HepG2 (cell line): ENCODE results near the gene MAP2K1. TPM values are rescaled to one million over a fixed set of nuclear protein-coding genes. Genes with fewer than 3 reads are reported as not detected.

Experiments used
- ATAC-seq: fragments of 200-7000 bp; cut with Tn5 transposase; 3 replicates; pipeline ENCODE4 v1.9.1; 2020; ENCODE audit warnings: mild to moderate bottlenecking, moderate library complexity
- BruUV-seq: library from RNA; stranded (reverse); fragments of 400-500 nt; replicated peaks from 2 replicates; lab custom pipeline; 2021; lab: Mats Ljungman, UMichigan
- CTCF ChIA-PET: fragments of 300-600 bp; formaldehyde crosslinking; extraction: SDS; loops from one replicate; lab custom pipeline; 2021; ENCODE audit warnings: low total read pairs, inconsistent platforms, low intra/inter-chr PET ratio; lab: Yijun Ruan, JAX
- POLR2A ChIA-PET: fragments of 350-600 bp; sonication (Branson Sonifier 250); formaldehyde crosslinking; loops from one replicate; lab custom pipeline; 2020; ENCODE audit warnings: antibody characterized with exemption, inconsistent platforms; lab: Yijun Ruan, JAX
- DNase-seq: peaks from one replicate; pipeline ENCODE4 v3.0.0-alpha.2; 2015; ENCODE audit warnings: low spot score
- FAIRE-seq: peaks from 3 replicates; lab custom pipeline; 2011; peaks lifted over from hg19 to GRCh38; lab: Jason Lieb, UNC
- H2AFZ ChIP-seq: one replicate; pipeline ENCODE4 v1.6.1; 2011; ENCODE audit warnings: low read length, inconsistent platforms
- H3K27ac ChIP-seq: fragments of 300-600 bp; 3 replicates; pipeline ENCODE4 v1.8.0; 2011; ENCODE audit warnings: mixed run types, mild to moderate bottlenecking, mixed read lengths, low read length, inconsistent platforms; ENCODE audit not compliant: insufficient read depth; ENCODE audit errors: extremely low read length
- H3K27me3 ChIP-seq, 2 experiments: fragments of 200-600 bp in 1 of 2; 2 replicates in 1 of 2; 3 replicates in 1 of 2; pipeline versions ENCODE4 v1.6.0 to v1.8.0; 2011; ENCODE audit warnings: low read length in 2 of 2, mild to moderate bottlenecking in 2 of 2, moderate library complexity in 2 of 2, inconsistent platforms in 1 of 2; ENCODE audit not compliant: insufficient read depth in 2 of 2, control insufficient read depth in 1 of 2
- H3K36me3 ChIP-seq, 2 experiments: fragments of 200-600 bp in 1 of 2; replicated peaks in 1 of 2; 2 replicates in 1 of 2; 3 replicates in 1 of 2; pipeline versions ENCODE4 v1.5.1 to v1.8.0; 2011; ENCODE audit warnings: low read length in 2 of 2, inconsistent platforms in 1 of 2; ENCODE audit not compliant: insufficient read depth in 2 of 2, control insufficient read depth in 1 of 2
- H3K4me1 ChIP-seq: 2 replicates; pipeline ENCODE4 v1.5.1; 2012; ENCODE audit warnings: low read length, inconsistent platforms; ENCODE audit not compliant: insufficient read depth
- H3K4me2 ChIP-seq: 2 replicates; pipeline ENCODE4 v1.6.0; 2011; ENCODE audit warnings: low read depth, low read length, inconsistent platforms
- H3K4me3 ChIP-seq, 3 experiments: fragments of 200-600 bp in 1 of 3; sonication (generic), shearing (Covaris generic) in 1 of 3; replicated peaks in 1 of 3; 2 replicates each; pipeline ENCODE4 v1.5.1; 2011 to 2016; ENCODE audit warnings: low read length in 3 of 3, inconsistent platforms in 2 of 3, low read depth in 2 of 3, mild to moderate bottlenecking in 2 of 3, control low read depth in 1 of 3, mixed read lengths in 1 of 3; ENCODE audit not compliant: insufficient read depth in 1 of 3
- H3K79me2 ChIP-seq: one replicate; pipeline ENCODE4 v1.6.1; 2011; ENCODE audit warnings: low read length, inconsistent platforms; ENCODE audit not compliant: insufficient read depth
- H3K9ac ChIP-seq: 2 replicates; pipeline ENCODE4 v1.6.0; 2011; ENCODE audit warnings: mild to moderate bottlenecking, low read depth, low read length, inconsistent platforms; ENCODE audit not compliant: insufficient read depth
- H3K9me3 ChIP-seq: 2 replicates; pipeline ENCODE4 v1.5.1; 2012; ENCODE audit warnings: mild to moderate bottlenecking, low read length
- H4K20me1 ChIP-seq: 2 replicates; pipeline ENCODE4 v1.6.0; 2011; ENCODE audit warnings: inconsistent platforms, mild to moderate bottlenecking, low read length, moderate library complexity; ENCODE audit not compliant: insufficient read depth
- CC2D1A ChIP-seq: sonication (generic); formaldehyde crosslinking; IDR thresholded peaks from 2 replicates; pipeline ENCODE4 v1.8.1; 2023; ENCODE audit warnings: mild to moderate bottlenecking, missing genetic modification reagents
- SP4 ChIP-seq: sonication (generic); formaldehyde crosslinking; IDR thresholded peaks from 2 replicates; pipeline ENCODE4 v1.8.1; 2023; ENCODE audit warnings: mild to moderate bottlenecking, missing genetic modification reagents
- ZNF12 ChIP-seq: sonication (generic); formaldehyde crosslinking; IDR thresholded peaks from 2 replicates; pipeline ENCODE4 v1.5.0; 2020; ENCODE audit warnings: missing genetic modification reagents
- ZNF180 ChIP-seq: sonication (generic); formaldehyde crosslinking; IDR thresholded peaks from 2 replicates; pipeline ENCODE4 v1.4.0; 2020; ENCODE audit warnings: low read depth, missing genetic modification reagents, borderline replicate concordance
- ZNF317 ChIP-seq: sonication (generic); formaldehyde crosslinking; IDR thresholded peaks from 2 replicates; pipeline ENCODE4 v1.5.0; 2020; ENCODE audit warnings: mild to moderate bottlenecking, missing genetic modification reagents
- ZNF446 ChIP-seq: sonication (generic); formaldehyde crosslinking; IDR thresholded peaks from 2 replicates; pipeline ENCODE4 v1.5.0; 2020; ENCODE audit warnings: mild to moderate bottlenecking, missing genetic modification reagents
- ZNF577 ChIP-seq: sonication (generic); formaldehyde crosslinking; IDR thresholded peaks from 2 replicates; pipeline ENCODE4 v1.4.0; 2020; ENCODE audit warnings: mild to moderate bottlenecking, low read depth, missing genetic modification reagents, borderline replicate concordance
- ZNF674 ChIP-seq: sonication (generic); formaldehyde crosslinking; IDR thresholded peaks from 2 replicates; pipeline ENCODE4 v1.5.0; 2020; ENCODE audit warnings: low read depth, mild to moderate bottlenecking, missing genetic modification reagents
- ZNF766 ChIP-seq: sonication (generic); formaldehyde crosslinking; IDR thresholded peaks from 2 replicates; pipeline ENCODE4 v1.5.0; 2020; ENCODE audit warnings: missing genetic modification reagents, borderline replicate concordance
- ZNF879 ChIP-seq: sonication (generic); formaldehyde crosslinking; IDR thresholded peaks from 2 replicates; pipeline ENCODE4 v1.8.1; 2023; ENCODE audit warnings: missing genetic modification reagents
- WGBS: methylation state at CpG from one replicate; pipeline ENCODE4 v1.1.6; 2017; ENCODE audit warnings: low lambda C conversion rate; 5-methylcytosine and 5-hydroxymethylcytosine counted together
- in situ Hi-C: cut with HindIII; loops from 2 replicates; pipeline ENCODE4 v1.10.0; 2017; ENCODE audit warnings: low pct_unique_long_range_greater_than_20kb; ENCODE audit not compliant: extremely low pct_ligation_motif_present
- intact Hi-C: fragments of 100-400 bp; cut with micrococcal nuclease; formaldehyde crosslinking; loops from one replicate; pipeline ENCODE4 v1.10.0; 2022; ENCODE audit not compliant: unreplicated experiment
- polyA plus RNA-seq, 8 experiments: library from polyadenylated mRNA; depleted of rRNA in 3 of 8; stranded (reverse) in 7 of 8; unstranded in 1 of 8; fragments of >200 nt; fragmentation: Illumina TruSeq in 4 of 8; extraction: Trizol in 4 of 8; gene quantifications; 2 replicates each; pipeline versions ENCODE4 v1.2.1 to v1.2.3, GENCODE V29; 2011 to 2016; ENCODE audit warnings: low read depth in 4 of 8, missing spikeins in 1 of 8, mixed read lengths in 1 of 8; ENCODE audit not compliant: insufficient read depth in 1 of 8
- total RNA-seq, 5 experiments: library from RNA; depleted of rRNA; stranded (reverse); fragments of >200 nt; fragmentation: Illumina TruSeq; extraction: Trizol; gene quantifications; 2 replicates each; pipeline ENCODE4 v1.2.3, GENCODE V29; 2016; ENCODE audit warnings: low read depth in 1 of 5
- TF ChIP-seq, protein P1 (sequence below): sonication (generic); formaldehyde crosslinking; IDR thresholded peaks from 2 replicates; pipeline ENCODE4 v1.8.0; 2022; ENCODE audit warnings: mild to moderate bottlenecking, missing genetic modification reagents; ENCODE audit not compliant: insufficient replicate concordance
- TF ChIP-seq, protein P2 (sequence below): sonication (generic); formaldehyde crosslinking; IDR thresholded peaks from 2 replicates; pipeline ENCODE4 v1.4.0; 2020; ENCODE audit warnings: mild to moderate bottlenecking, low read depth, missing genetic modification reagents

The MAP2K1 gene
- total and polyA plus RNA-seq, 2 of the 13 experiments (the other 11 are each of a cell fraction or from before 2014, with no cell fraction given), result 24.1 to 49.2 TPM

DNA sequence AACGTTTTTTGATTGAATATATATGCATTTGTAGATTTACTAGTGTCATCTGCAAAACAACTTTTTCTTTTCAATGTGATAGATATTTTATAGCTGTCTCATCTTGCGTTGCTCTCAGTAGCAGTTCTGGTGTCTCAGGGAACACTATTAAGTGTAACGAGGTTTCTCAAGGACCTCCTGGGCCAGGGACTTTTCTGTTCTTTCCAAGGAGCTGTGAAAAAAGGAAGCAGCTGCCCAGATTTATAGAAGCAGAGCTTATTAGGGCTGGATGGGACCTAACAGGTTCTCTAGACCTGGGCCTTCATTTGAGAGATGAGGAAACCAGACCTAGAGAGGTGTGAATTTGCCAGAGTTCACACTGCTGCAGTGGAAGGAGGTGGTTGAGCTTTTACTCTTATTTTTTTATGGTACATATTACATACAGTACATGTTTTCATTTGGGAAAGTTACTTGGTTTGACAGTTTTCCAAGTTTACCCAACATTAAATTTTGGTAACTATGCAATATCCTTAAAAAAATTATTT lies 16.1 kb downstream of the MAP2K1 start:
- FAIRE-seq (no peak), ATAC-seq (no peak), DNase-seq (no peak)
- in situ Hi-C loops, result no loop called here
- CTCF ChIA-PET, result no interaction called here
- no peak overlapping the region for H3K27ac ChIP-seq
- peaks cover 3 to 16% of the 10 kb centered on the region in 2 experiments; a peak in 3 of 5 replicates for H3K36me3 ChIP-seq
- no peaks in the 10 kb centered on the region for H3K9me3 ChIP-seq
- no peak overlapping the region for H3K4me3 ChIP-seq
- H3K4me1 ChIP-seq, result peaks cover 40% of the 10 kb centered on the region
- POLR2A ChIA-PET, result interaction anchor here (1.2 kb wide), 1 partner anchor 16 kb away, joined by 5 read pairs; the partner anchor contains the start of gene MAP2K1
- H3K79me2 ChIP-seq, result peaks cover 89% of the 10 kb centered on the region
- H3K27me3 ChIP-seq, result no peaks in the 10 kb centered on the region
- H2AFZ ChIP-seq, result no peak overlapping the region
- TF ChIP-seq, protein P1, sequence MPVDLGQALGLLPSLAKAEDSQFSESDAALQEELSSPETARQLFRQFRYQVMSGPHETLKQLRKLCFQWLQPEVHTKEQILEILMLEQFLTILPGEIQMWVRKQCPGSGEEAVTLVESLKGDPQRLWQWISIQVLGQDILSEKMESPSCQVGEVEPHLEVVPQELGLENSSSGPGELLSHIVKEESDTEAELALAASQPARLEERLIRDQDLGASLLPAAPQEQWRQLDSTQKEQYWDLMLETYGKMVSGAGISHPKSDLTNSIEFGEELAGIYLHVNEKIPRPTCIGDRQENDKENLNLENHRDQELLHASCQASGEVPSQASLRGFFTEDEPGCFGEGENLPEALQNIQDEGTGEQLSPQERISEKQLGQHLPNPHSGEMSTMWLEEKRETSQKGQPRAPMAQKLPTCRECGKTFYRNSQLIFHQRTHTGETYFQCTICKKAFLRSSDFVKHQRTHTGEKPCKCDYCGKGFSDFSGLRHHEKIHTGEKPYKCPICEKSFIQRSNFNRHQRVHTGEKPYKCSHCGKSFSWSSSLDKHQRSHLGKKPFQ (CRISPR knock-in tag), result peak; percentile 46
- TF ChIP-seq ZNF674, result no peak
- no peak overlapping the region for H3K4me2 ChIP-seq
- no TSS peak for BruUV-seq
- 97% methylated on average over 3 of the region's 3 CpGs for WGBS
- intact Hi-C loops, result no loop called here
- H3K9ac ChIP-seq, result no peak overlapping the region
- H4K20me1 ChIP-seq, result peaks cover 22% of the 10 kb centered on the region

DNA sequence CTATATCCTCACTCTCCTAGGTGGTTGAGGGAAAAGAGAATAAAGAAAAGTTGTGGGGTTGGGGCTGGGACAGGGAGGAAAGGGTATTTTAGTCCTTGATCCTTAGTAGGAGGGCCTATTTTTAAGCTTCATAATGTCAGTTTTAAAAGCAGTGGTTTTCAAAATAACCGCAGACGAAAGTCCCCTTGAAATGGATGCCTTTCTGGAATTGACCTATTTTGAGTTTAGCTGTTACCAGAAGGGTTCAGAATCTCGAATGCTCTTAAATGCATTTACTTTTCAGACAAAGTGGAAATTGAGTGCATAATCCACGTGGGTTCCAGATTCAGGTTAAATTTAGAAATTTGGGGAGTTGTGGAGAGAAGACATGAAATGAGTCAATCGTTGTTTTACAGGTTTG lies 16.6 kb downstream of the MAP2K1 start:
- H3K4me3 ChIP-seq, result no peak overlapping the region
- intact Hi-C loops (no loop called here), in situ Hi-C loops (no loop called here)
- H3K4me1 ChIP-seq, result peaks cover 45% of the 10 kb centered on the region
- H3K4me2 ChIP-seq, result no peak overlapping the region
- ATAC-seq (no peak), FAIRE-seq (no peak), DNase-seq (no peak)
- H3K27ac ChIP-seq, result no peak overlapping the region
- no peak overlapping the region for H2AFZ ChIP-seq
- CTCF ChIA-PET, result no interaction called here
- H4K20me1 ChIP-seq, result peaks cover 27% of the 10 kb centered on the region
- BruUV-seq, result no TSS peak
- H3K36me3 ChIP-seq, result peaks cover 3 to 12% of the 10 kb centered on the region in 2 experiments; a peak in 3 of 5 replicates
- H3K79me2 ChIP-seq, result peaks cover 89% of the 10 kb centered on the region
- H3K9ac ChIP-seq, result no peak overlapping the region
- 98% methylated on average over 5 of the region's 5 CpGs for WGBS
- no peaks in the 10 kb centered on the region for H3K27me3 ChIP-seq
- POLR2A ChIA-PET, result interaction anchor here (1.2 kb wide), 1 partner anchor 17 kb away, joined by 5 read pairs; the partner anchor contains the start of gene MAP2K1
- TF ChIP-seq ZNF317 (no peak), ZNF12 (CRISPR knock-in tag) (no peak), ZNF577 (CRISPR knock-in tag) (no peak), CC2D1A (no peak), ZNF766 (no peak), ZNF446 (CRISPR knock-in tag) (no peak), ZNF180 (CRISPR knock-in tag) (no peak), ZNF879 (CRISPR knock-in tag) (no peak), SP4 (no peak)
- TF ChIP-seq, protein P2, sequence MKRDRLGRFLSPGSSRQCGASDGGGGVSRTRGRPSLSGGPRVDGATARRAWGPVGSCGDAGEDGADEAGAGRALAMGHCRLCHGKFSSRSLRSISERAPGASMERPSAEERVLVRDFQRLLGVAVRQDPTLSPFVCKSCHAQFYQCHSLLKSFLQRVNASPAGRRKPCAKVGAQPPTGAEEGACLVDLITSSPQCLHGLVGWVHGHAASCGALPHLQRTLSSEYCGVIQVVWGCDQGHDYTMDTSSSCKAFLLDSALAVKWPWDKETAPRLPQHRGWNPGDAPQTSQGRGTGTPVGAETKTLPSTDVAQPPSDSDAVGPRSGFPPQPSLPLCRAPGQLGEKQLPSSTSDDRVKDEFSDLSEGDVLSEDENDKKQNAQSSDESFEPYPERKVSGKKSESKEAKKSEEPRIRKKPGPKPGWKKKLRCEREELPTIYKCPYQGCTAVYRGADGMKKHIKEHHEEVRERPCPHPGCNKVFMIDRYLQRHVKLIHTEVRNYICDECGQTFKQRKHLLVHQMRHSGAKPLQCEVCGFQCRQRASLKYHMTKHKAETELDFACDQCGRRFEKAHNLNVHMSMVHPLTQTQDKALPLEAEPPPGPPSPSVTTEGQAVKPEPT (CRISPR knock-in tag), result no peak
- TF ChIP-seq, all 625 proteins: peak for 0
- no peaks in the 10 kb centered on the region for H3K9me3 ChIP-seq
